ENCODE measurements around the gene ZDHHC20.

DNA sequence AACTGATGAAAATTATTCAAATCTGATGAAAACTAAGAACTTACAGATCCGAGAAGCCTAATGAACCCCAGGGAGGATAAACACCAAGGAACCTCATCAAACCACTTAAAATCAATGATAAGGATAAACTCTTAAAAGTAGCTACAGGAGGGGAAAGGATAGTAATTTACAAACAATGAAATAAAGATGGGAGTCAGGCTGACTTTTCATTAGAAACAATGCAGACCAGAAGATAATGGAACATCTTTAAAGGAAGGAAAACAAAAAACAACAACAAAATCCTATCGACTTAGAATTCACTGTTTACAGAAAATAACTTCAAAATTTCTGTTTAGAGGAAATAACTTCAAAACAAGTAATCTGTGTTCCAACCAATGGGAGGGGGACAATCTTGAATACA lies 73.4 kb downstream of the ZDHHC20 start:
- no peak for TF ChIP-seq EZH2 (optimal IDR thresholded peaks at IDR 0.05; ENCODE audit: low read depth, low read length)
- TF ChIP-seq, protein P1, sequence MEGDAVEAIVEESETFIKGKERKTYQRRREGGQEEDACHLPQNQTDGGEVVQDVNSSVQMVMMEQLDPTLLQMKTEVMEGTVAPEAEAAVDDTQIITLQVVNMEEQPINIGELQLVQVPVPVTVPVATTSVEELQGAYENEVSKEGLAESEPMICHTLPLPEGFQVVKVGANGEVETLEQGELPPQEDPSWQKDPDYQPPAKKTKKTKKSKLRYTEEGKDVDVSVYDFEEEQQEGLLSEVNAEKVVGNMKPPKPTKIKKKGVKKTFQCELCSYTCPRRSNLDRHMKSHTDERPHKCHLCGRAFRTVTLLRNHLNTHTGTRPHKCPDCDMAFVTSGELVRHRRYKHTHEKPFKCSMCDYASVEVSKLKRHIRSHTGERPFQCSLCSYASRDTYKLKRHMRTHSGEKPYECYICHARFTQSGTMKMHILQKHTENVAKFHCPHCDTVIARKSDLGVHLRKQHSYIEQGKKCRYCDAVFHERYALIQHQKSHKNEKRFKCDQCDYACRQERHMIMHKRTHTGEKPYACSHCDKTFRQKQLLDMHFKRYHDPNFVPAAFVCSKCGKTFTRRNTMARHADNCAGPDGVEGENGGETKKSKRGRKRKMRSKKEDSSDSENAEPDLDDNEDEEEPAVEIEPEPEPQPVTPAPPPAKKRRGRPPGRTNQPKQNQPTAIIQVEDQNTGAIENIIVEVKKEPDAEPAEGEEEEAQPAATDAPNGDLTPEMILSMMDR (IDR thresholded peaks at IDR 0.05; ENCODE audit: low read length), result no peak
